ENCODE data around the gene TWIST2.

TWIST2 gene

DNA sequence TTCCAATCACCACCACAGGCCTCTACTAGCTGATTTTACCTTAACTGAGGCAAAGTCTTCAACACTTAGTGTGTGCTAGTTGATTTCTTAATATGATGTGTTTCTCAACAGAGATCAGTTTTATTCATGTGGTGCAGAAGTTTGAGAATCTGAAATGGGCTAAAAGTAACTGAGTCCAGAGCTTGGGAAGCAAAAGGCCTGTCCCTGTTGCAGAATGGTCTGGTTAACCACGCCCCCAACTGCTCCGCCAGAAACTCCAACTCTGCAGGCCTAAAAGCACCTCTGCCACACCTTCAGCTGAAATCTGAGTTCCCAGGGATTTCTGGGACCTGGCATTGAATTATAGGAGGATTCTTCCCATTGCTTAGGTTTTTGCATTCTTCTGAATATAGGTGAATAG, 44.9 kb downstream of the TWIST2 start:
- FAIRE-seq = no peak

DNA sequence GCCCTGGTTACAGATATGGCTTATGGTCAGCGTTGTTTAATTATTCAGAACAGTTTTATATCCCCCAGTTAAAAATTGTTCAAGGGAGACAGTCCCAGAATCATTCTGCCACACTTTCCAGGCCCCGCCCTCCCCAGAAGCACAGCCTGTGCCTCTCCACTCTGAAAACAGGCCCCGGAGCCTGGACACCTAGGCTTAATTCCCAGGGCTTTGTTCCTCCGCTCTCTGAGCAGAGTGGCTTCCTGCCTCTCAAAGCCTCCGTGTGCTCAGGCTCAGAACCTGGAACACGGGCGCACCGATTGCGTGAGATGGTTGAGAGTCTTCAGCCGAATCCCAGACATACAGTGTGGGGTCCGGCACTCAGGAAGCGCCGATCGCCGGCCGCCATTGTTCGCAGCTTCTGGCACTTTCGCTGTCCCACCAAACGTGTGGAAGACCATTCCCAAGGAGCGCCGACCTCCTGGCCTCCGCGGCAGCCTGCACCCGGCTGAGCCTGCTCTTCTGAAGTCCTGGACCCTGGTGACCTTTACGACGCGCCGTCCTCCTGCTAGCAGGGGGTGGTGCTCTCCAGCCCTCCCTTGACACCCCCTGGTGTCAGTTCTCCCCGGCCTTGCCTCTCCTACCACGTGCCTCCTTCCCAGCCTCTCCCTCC, 45.6 kb downstream of the TWIST2 start:
- no peak for FAIRE-seq

DNA sequence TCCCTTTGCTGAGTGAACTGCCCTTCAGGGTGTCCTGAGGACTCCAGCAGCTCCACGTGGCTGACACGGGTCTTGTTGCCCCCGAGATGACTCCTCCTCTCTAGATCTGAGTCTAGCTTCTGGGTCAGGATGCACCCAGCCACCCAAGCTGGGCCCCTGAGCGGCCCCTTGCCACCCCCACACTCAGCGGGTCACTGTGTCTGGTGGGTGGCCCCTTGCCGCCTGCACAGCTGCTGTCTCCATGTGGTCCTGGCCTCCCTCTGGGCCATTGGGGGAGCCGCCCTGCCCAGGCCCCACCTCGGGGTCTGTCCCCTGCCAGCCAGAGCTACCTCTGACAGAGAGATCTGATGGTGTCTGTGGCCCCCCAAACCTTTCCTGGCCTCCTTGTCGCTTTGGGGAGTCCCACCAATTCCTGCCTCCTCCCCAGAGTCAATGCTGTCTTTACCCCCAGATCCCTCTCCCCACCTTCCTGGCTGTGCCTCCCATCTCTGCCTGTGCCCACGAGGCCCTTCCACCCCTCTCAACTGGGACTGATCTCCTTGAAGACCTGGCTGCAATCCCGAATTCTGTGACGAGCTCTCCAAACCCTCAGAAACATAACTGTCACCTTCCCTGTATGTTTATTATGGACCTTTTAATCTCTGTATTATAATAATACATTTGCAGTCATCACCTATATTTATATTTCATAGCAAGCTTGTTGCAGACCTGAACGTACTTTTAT, 46.5 kb downstream of the TWIST2 start:
- no peak for FAIRE-seq

DNA sequence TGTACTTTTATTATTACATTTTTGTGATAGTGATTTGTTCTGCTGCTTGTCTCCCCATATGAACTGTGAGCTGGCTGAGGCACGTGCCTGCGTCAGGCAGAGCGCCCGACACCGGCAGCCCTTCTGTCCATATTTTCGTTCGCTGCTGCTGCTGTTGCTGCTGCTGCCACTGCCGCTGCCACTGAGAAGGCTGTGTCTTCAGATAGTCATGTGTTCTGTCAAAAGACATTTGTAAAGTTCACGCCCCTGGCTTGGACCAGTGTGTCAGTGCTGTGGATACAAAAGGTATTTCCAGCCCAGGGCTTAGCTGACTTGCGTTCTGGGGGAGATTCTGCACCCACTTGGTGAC, 47.0 kb downstream of the TWIST2 start:
- FAIRE-seq = no peak

DNA sequence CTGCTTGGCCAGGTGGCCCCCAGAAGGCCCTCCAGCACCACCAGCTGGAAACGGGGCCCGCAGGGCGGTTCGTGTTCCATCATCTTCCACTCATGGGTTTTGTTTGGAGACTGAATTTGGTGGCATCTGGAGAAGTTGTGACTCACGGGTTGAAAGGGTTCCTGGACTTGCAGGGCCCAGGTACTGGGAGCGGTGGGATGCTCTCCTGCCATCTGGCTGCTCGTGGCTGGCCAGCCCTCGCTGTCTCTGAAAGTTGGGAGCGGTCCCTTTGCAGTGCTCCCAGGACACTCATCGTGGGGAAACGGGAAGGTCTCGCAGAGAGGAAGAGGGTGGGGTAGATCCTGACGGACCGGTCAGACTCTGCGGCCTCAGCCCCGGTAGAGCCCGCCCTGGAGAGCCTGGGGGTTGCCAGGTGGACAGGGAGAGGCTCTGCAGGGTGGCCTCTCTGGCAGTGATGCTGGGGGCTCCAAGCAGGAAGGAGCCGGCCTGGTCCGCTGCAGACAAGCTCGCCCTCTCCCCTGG, 47.5 kb downstream of the TWIST2 start:
- FAIRE-seq = no peak

DNA sequence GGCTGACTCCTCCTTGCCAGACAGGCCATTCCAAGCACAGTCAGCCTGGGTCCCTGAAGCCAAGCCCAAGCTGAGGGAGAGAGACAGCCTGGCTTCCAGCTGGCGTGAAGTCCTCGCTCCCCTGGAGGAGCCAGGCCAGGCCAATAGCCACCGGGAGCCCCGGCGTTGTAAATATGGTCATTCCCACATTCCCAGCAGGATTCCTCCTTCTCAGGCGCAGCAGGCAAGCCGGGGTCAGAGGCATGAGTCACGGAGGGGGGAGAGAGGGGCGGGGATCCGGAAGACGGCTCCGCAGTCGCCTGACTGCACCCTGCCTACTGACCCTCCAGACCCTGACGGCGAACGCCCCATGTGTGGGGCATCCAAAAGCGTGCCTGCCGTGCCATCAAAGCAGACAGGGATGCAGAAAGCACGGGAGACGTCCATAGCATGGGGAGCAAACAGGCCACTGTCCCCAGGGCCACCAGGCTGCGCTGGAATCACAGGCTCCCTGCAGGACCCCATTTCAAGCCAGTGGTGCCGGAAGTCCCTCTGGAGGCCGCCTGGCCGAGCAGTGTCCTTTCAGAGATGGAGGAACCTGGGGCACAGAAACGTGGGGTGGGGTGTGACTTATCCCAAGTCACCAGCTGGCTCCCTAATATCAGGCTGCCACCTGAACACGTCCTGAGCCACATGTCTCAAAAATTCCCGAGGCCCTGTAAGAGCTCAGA, 48.2 kb downstream of the TWIST2 start:
- no peak for FAIRE-seq

DNA sequence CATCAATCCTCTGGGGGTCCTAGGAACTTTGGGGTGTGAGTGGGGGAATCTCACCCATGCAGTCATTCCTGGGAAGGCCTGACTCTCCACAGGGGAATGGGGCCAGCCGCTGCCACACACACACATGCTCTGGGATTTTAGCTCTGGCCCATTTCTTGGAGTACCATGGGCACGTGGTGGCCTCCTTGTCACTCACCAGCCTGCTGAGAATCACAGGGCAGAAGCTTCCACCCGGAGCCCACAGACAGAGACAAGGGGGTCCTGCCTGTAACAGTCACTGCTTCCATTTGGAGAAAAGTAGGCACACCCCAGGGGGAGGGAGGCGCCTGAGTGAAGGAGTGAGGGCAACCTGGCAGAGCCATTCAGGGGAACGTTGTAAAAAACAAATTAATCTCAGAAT, 48.8 kb downstream of the TWIST2 start:
- FAIRE-seq = no peak

DNA sequence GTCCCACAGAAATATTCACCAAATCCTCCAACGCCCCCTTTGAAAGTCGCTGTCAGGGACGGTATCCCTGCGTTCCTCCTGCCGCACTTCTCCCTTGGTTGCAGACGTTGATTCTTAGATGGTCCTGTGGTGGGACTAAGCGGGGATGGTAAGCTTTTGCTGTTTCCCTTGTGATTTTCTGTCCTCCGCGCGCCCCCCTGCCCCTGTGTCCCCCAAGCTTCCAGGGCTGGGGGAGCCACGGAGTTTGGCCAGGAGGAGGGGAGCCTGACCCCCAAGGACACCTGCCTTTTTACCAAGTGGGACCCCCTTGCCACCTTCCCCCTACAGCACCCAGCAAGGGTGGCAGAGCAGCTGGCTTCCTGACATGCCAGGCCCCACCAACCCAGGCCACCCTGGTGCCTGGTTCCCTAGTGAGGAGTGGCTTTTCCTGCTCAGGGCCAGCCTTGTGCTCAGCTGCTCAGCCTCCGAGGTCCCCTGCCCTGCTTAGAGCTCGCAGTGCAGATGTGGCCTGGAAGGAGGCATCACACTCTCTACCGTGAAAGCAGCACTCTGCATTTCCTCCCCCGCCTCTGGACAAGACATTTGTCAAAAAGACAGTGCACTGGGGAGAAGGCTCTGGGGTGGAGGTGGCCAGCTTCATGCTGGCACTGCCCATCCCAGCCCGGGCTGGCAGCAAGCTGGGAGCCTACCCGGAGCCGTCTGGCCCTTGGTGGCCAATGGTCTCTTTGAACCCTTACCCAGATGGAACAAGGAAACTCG, 49.4 kb downstream of the TWIST2 start:
- no peak for FAIRE-seq

DNA sequence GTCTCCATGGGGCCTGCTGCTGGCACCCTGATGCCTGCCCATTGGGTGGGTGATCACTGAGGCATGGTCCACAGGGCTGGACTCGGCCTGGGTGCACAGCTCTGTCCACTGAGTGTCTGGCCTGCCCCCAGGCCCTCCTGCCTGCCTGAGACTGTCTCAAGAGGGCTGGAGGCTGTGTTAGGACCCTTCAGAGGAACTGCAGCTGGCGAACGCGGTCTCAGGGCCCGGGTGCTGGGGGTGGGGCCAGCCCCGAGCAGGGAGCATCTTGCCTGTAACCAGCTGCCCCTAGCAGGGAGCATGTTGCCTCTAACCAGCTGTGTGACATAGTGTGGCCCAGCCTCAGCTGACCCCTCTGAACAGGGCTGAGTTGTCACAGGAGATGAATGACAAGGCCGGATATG, 50.0 kb downstream of the TWIST2 start:
- FAIRE-seq = no peak

DNA sequence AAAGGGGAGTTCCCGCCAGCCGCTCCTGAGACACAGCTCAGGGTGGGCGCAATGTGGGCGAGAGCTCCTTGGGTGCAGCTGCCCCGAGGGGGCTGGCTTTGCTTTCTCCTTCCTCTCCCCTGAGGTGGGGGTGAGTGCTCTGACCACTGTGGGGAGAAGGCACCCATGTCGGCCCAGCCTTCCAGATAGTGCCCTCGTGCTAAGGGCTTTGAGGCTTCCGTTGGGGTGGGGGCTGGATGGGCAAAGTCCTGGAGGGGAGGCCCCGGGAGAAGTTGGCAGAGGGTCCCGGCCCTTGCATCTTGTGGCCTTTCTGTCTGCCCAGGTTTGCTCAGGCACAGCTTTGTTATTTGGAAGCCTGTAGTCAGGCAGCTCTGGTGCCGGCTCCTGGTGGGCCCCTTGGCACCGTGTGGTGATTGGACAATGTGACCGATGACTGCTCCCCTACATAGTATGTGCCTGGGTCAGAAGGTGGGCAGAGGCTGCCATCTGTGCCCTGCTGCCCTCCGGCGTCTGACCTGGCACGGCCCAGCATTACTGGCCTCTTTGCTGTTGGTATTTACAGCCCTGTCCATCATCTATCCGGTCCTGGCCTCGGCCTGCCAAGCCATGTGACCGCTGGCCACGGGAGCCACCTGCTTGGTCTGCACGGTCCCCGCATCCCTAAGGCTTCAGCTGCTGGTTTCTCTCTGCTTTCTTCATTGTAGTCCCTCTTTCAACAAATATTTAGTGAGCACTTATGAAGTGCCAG, 50.8 kb downstream of the TWIST2 start:
- FAIRE-seq = no peak

DNA sequence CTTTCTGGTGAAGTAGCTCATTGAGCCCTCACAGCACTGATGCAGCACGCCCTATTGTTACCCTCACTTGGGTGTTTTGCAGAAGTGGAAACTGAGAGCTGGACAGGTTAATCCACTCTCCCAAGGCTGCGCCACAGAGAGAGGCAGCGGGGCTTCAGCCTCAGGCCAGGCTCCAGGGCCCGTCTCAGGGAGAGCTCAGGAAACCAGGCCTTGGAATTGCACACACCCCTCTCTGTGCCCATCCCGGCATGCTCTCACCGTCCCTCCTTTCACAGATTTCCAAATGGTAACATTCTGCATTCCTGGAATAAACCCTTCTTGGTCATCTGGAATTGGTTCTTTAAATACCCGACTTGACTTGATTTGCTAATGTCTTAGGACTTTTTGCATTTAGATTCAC, 51.5 kb downstream of the TWIST2 start:
- FAIRE-seq = no peak

DNA sequence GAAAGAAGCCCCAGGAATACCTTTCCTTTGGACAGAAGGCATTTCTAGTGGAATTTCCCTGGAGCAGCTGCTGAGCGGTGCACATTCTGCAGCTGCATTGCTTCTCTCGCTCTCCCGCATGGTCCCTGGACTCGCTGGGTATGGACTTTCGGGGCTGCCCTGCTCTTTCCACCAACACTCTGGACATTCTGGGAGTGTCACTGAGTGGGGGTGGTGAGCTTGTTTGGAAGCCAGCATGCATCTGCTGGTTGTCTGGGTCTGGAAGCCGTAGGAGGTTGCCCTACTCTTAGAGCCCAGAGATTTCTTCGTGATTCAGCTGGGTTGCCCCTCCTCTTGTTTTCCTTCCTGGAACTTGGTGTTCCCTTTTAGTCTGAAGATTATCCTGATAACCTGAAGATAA, 52.6 kb downstream of the TWIST2 start:
- FAIRE-seq = no peak

DNA sequence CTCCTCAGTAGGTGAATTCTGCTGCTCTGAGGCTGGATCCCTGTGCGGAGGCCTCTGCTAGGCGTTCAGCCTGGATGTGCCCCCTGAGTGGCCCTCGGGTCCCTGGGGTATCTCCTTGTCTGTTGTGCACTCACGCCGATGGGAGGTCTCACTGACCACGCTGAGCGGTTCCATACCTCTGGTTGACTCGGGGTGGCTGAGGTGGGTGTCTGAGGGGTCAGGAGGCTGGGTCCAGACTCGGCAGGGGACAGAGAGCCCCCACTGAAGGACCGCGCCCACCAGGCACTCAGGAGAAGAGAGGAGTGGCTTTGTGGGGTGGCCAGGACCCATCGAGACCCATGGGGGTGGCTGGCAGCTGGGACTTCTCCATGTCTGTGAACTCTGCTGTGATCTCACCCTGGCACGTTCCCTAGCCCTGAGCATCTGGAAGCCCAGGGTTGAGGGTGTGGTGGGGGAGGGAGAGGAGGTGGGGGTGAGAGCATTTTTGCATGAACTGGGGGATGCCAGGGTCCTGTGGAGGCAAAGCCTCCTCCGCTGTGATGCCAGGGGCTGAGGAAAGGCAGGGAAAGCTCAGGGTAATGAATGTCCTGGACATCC, 53.7 kb downstream of the TWIST2 start:
- no peak for FAIRE-seq

DNA sequence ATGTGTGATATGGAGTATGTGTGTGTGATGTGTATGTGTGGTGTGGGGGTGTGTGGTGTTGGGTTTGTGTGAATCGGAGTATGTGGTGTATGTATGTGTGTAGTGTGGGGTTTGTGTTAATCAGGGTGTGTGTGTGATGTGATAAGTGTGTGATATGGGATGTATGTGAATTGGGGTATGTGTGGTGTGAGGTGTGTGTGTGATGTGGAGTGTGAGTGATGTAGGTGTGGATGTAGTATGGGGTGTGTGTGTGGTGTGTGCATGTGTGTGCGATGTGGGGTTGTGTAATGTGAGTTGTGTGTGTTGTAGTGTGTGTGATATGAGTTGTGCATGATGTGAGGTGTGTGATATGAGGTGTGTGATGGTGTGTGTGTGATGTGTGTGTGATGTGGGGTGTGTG, 54.4 kb downstream of the TWIST2 start:
- FAIRE-seq = no peak

DNA sequence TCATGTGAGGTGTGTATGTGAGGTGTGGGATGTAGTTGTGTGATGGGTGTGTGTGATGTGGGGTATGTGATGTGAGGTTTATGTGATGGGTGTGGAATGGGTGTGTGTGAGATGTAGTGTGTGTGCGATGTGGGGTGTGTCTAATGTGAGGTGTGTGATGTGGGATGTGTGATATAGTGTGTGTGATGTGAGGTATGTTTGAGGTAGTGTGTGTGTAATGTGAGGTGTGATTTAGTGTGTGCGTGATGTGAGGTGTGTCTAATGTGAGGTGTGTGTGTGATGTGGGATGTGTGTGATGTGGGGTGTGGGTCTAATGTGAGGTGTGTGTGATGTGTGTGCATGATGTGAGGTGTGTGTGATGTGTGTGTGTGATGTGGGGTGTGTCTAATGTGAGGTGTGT, 55.3 kb downstream of the TWIST2 start:
- no peak for FAIRE-seq

DNA sequence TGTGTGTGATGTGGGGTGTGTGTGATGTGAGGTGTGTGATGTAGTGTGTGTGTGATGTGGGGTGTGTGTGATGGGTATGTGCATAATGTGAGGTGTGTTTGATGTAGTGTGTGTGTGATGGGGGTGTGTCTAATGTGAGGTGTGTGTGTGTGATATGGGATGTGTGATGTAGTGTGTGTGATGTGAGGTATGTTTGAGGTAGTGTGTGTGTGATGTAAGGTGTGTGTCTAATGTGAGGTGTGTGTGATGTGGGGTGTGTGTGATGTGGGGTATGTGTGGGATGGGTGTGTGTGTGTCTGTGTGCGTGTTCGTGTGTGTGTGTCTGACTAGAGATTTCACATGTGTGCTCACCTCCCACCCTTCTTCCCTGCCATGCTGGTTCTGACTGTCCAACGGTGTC, 56.3 kb downstream of the TWIST2 start:
- no peak for FAIRE-seq

DNA sequence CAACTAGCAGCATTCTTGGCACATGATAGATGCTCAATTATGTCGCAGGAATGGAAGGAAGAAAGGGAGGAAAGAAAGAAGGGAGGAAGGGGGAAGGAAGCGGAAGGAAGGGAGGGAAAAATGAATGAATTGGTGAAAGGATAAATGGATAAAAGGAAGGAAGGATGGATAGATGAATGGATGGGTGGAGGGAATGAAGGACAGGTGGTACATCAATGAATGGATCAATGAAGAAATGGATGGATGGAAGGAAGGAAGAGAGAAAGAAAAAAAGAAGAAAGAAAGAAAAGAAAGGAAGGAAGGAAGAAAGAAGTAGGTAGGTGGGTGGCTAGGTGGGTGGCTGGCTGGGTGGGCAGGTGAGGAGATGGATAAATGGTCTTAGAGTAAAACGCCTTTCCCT, 56.8 kb downstream of the TWIST2 start:
- FAIRE-seq = no peak

DNA sequence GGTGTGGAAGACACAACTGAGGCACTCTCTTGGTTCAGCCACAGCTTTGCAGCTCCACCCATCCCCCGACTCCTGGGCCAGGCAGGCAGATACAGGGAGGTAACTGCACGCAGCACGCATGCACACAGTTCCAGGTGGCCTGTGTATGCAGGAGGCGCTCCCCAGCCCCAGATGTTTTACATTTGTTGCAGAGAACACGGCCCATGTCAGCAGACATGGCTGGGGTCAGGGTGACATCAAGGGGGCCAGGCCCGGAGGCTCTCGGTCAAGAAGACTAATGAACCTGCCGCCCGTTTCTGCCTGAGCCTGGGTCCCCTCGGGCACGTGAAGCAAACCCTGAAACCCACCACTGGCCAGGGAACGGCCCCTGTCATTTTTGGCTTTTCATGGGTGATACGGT, 57.3 kb downstream of the TWIST2 start:
- FAIRE-seq = no peak

DNA sequence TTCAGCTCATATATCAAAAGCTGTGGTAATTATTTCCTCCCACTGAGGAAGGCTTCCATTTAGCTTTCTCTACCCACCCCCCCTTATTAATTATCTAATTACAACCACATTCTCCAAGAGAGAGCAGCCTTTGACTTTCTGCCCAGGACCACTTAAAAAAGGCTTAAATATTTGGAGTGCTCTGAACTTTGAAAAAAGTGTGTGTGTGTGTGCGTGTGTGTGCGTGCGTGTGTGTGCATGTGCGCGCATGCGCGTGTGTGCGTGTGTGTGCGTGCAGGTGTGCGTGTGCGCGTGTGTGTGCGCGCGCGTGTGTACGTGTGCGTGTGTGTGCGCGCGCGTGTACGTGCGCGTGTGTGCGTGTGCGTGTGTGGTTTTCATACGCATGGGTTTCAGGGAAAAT, 57.8 kb downstream of the TWIST2 start:
- no peak for FAIRE-seq

DNA sequence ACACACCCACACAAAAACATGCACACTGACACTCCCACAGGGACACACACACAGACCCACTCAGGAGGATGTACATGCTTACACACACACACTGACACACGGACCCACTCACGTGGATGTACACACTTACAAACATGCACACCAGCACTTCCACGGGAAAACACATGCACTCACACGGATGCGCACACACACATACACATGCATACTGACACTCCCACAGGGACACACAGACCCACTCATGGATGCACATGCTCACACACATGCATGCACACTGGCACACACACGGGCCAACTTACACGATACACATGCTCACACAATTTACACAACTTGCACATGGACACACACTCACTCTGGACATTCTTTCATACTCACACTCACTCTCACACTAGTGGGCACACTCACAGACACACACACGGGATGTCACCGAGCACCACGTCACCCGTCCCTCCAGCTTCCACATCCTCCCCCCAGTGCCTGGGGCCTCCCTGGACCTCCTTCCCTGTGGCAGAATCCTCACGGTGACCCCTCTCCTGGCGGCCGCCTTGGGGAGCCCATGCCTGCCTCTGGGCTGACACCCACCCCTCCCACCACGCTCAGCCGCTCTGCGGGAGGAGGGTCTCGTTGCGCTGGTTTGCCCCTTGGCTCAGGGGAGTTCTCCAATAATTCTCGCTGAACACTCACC, 58.5 kb downstream of the TWIST2 start:
- no peak for FAIRE-seq

DNA sequence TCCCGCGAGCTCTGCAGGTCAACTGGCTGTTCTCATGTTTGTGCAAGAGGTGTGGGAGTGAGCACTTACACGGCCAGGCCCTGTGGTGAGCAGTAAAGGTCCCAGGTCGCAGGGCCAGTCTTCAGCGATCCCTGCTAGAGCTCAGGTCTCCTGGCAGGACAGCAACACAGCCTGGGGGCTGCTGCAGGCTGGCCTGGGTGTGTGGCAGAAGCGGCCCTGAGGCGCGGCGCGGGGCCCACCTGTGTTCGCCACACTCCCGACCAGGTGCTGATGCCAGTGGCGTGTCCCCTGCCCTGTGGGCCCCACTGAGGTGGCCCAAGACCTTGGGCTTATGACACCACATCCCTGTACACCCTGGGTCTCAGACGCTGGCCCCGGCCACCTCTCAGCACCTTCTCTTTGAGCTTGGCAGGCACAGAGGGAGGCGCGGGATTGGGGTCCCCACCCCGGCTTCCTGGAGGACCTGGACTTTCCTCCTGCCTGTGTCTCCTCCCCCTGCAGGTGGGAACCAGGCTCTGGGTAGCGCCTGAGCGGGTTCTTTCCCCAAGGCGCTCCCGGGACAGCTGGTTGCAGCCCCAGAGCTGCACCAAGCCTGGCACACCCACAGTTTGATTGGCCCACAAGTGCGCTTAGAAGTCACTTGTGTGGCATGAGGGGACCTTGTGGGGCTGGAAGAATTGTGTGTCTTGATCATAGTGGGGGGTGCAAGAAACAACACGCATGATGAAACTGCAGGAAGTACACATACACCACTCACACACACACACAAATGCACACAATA, 59.2 kb downstream of the TWIST2 start:
- no peak for FAIRE-seq
